ENCODE results near the gene TOR1A.

TOR1A gene
- 15.0 to 54.4 (median 44.3) reads per million in 3 experiments for total RNA-seq

GRCh38 chr9:129823935-129824601 is at the start of gene TOR1A:
TSS of gene TOR1A (minus strand) at chr9:129824136. CDS start at chr9:129824085, 51 bp downstream.
- peak; percentile 89 for DNase-seq

- no peak for DNase-seq
Observed at GRCh38 chr9:129871046-129871445, 47.1 kb upstream of the TOR1A start.

- no peak for DNase-seq
Observed at GRCh38 chr9:129869585-129870501, 45.9 kb upstream of the TOR1A start.

- peak; percentile 97 for DNase-seq
Observed at GRCh38 chr9:129868872-129869486, 45.0 kb upstream of the TOR1A start.

GRCh38 chr9:129868023-129868871 is 44.3 kb upstream of the TOR1A start:
- no peak for DNase-seq

- DNase-seq: no peak
Observed at GRCh38 chr9:129867136-129868022, 43.4 kb upstream of the TOR1A start.

GRCh38 chr9:129866394-129867135 is 42.6 kb upstream of the TOR1A start:
- DNase-seq: peak; percentile 73

GRCh38 chr9:129865668-129866320 is 41.9 kb upstream of the TOR1A start:
- DNase-seq: no peak

GRCh38 chr9:129864991-129865647 is 41.2 kb upstream of the TOR1A start:
- DNase-seq: no peak

- peak; percentile 77 for DNase-seq
Observed at GRCh38 chr9:129863059-129863690, 39.2 kb upstream of the TOR1A start.

- DNase-seq: no peak
Observed at GRCh38 chr9:129861447-129861827, 37.5 kb upstream of the TOR1A start.

- DNase-seq: no peak
Observed at GRCh38 chr9:129860653-129861446, 36.9 kb upstream of the TOR1A start.

- DNase-seq: no peak
Observed at GRCh38 chr9:129858167-129858962, 34.4 kb upstream of the TOR1A start.

- no peak for DNase-seq
Observed at GRCh38 chr9:129857207-129857606, 33.3 kb upstream of the TOR1A start.

- DNase-seq: no peak
Observed at GRCh38 chr9:129854588-129855110, 30.7 kb upstream of the TOR1A start.

- DNase-seq: no peak
Observed at GRCh38 chr9:129853614-129854013, 29.7 kb upstream of the TOR1A start.

- DNase-seq: no peak
Observed at GRCh38 chr9:129852579-129852978, 28.6 kb upstream of the TOR1A start.

Data from central memory CD4-positive, alpha-beta T cell (primary cell).